GM12892 (cell line): ENCODE measurements around the gene B3GNT9.

ENCODE experiments used
- POLR2A ChIP-seq: IDR thresholded peaks from 2 replicates; pipeline ENCODE4 v1.6.1; 2011; ENCODE audit warnings: low read depth, low read length, control low read depth
- POLR2AphosphoS5 ChIP-seq: IDR thresholded peaks from 2 replicates; pipeline ENCODE4 v1.6.1; 2011; ENCODE audit warnings: low read depth, low read length, control low read depth
- TAF1 ChIP-seq: IDR thresholded peaks from 2 replicates; pipeline ENCODE4 v1.6.1; 2011; ENCODE audit warnings: low read depth, mild to moderate bottlenecking, control low read depth, low read length, borderline replicate concordance

- no peak for TF ChIP-seq POLR2A
- no peak for TF ChIP-seq POLR2AphosphoS5
- TF ChIP-seq TAF1, result no peak
Observed at GRCh38 chr16:67181346-67181745, 30.5 kb upstream of the B3GNT9 start.
